HCT116 (cell line): ENCODE data around the gene ATP5MC3. TPM values are rescaled to one million over a fixed set of nuclear protein-coding genes. Genes with fewer than 3 reads are reported as not detected.
A peak's percentile ranks its signal among the peaks of the same experiment; 100 is the strongest.

Source experiments
- ATAC-seq: fragments of 200-7000 bp; cut with Tn5 transposase; 2 replicates; pipeline ENCODE4 v1.9.1; 2020; ENCODE audit warnings: mild to moderate bottlenecking, moderate library complexity
- BruUV-seq: library from RNA; stranded (reverse); fragments of 400-500 nt; replicated peaks from 2 replicates; lab custom pipeline; 2021; lab: Mats Ljungman, UMichigan
- CTCF ChIA-PET: fragments of 300-600 bp; sonication (Branson Sonifier 250); formaldehyde crosslinking; loops from one replicate; lab custom pipeline; 2021; ENCODE audit warnings: antibody characterized with exemption; lab: Charles Lee
- POLR2A ChIA-PET: fragments of 300-600, 350-600 bp; sonication (Branson Sonifier 250); formaldehyde crosslinking; loops from one replicate; lab custom pipeline; 2021; ENCODE audit warnings: antibody characterized with exemption; lab: Charles Lee
- RAD21 ChIA-PET, 2 experiments: fragments of 300-600 bp; sonication (Branson Sonifier 250); formaldehyde crosslinking; loops; one replicate each; lab custom pipeline; 2023; ENCODE audit warnings: low total read pairs in 2 of 2; ENCODE audit not compliant: uncharacterized antibody in 2 of 2, unreplicated experiment in 2 of 2, low non-redundant PET in 1 of 2; lab: Charles Lee
- DNase-seq: peaks from one replicate; pipeline ENCODE4 v3.0.0-alpha.2; 2010; ENCODE audit warnings: low read depth, low spot score
- H2AFZ ChIP-seq: fragments of 200-600 bp; shearing (Covaris generic), sonication (generic); 2 replicates; pipeline ENCODE4 v1.6.1; 2017; ENCODE audit warnings: low read depth, mixed run types, mixed read lengths, antibody characterized with exemption, low read length; ENCODE audit not compliant: poor library complexity, severe bottlenecking
- H3K27ac ChIP-seq: 2 replicates; pipeline ENCODE4 v1.5.1; 2012; ENCODE audit warnings: low read depth, low read length
- H3K27me3 ChIP-seq: fragments of 200-600 bp; sonication (generic); 2 replicates; pipeline ENCODE4 v1.6.1; 2016; ENCODE audit warnings: mixed run types, low read length, mixed read lengths; ENCODE audit not compliant: insufficient read depth
- H3K36me3 ChIP-seq, 2 experiments: fragments of 200-500 bp in 1 of 2; fragments of 200-600 bp in 1 of 2; sonication (Bioruptor generic) in 1 of 2; sonication (generic) in 1 of 2; 2 replicates each; pipeline versions ENCODE4 v1.5.1 to v1.6.1; 2014 to 2016; ENCODE audit warnings: low read length in 2 of 2, inconsistent platforms in 1 of 2, mixed read lengths in 1 of 2, mixed run types in 1 of 2; ENCODE audit not compliant: insufficient read depth in 2 of 2, control insufficient read depth in 1 of 2
- H3K4me1 ChIP-seq, 2 experiments: fragments of 200-600 bp in 1 of 2; sonication (generic) in 1 of 2; 2 replicates each; pipeline versions ENCODE4 v1.5.1 to v1.6.1; 2012 to 2017; ENCODE audit warnings: low read length in 2 of 2, inconsistent platforms in 1 of 2, mild to moderate bottlenecking in 1 of 2, mixed read lengths in 1 of 2, mixed run types in 1 of 2, moderate library complexity in 1 of 2; ENCODE audit not compliant: insufficient read depth in 2 of 2, control insufficient read depth in 1 of 2
- H3K4me2 ChIP-seq: fragments of 200-600 bp; sonication (generic); 2 replicates; pipeline ENCODE4 v1.6.1; 2017; ENCODE audit warnings: mixed run types, low read length, mixed read lengths
- H3K4me3 ChIP-seq, 2 experiments: fragments of 200-600 bp in 1 of 2; sonication (generic) in 1 of 2; replicated peaks in 1 of 2; 2 replicates each; pipeline ENCODE4 v1.5.1; 2011 to 2016; ENCODE audit warnings: low read length in 2 of 2, control low read depth in 1 of 2, low read depth in 1 of 2, mild to moderate bottlenecking in 1 of 2, mixed read lengths in 1 of 2, mixed run types in 1 of 2
- H3K79me2 ChIP-seq: fragments of 200-600 bp; sonication (generic); 2 replicates; pipeline ENCODE4 v1.6.1; 2017; ENCODE audit warnings: mild to moderate bottlenecking, mixed run types, low read length, moderate library complexity, mixed read lengths; ENCODE audit not compliant: insufficient read depth
- H3K9ac ChIP-seq: fragments of 200-600 bp; sonication (generic); 2 replicates; pipeline ENCODE4 v1.6.1; 2016; ENCODE audit warnings: low read length, mixed read lengths
- H3K9me2 ChIP-seq: fragments of 200-600 bp; sonication (generic), shearing (Covaris generic); 2 replicates; pipeline ENCODE4 v1.6.1; 2017; ENCODE audit warnings: mixed run types, mild to moderate bottlenecking, moderate library complexity; ENCODE audit not compliant: insufficient read depth
- H3K9me3 ChIP-seq, 2 experiments: fragments of 200-500 bp in 1 of 2; fragments of 200-600 bp in 1 of 2; sonication (Bioruptor generic) in 1 of 2; sonication (generic) in 1 of 2; 2 replicates each; pipeline ENCODE4 v1.6.1; 2014 to 2017; ENCODE audit warnings: low read length in 2 of 2, mixed read lengths in 2 of 2, inconsistent platforms in 1 of 2, low read depth in 1 of 2, mild to moderate bottlenecking in 1 of 2, mixed run types in 1 of 2, moderate library complexity in 1 of 2; ENCODE audit not compliant: control insufficient read depth in 1 of 2, insufficient read depth in 1 of 2
- H4K20me1 ChIP-seq: fragments of 200-600 bp; sonication (generic), shearing (Covaris generic); 2 replicates; pipeline ENCODE4 v1.6.1; 2017; ENCODE audit warnings: mixed run types, mild to moderate bottlenecking, moderate library complexity; ENCODE audit not compliant: insufficient read depth
- CBX3 ChIP-seq: IDR thresholded peaks from 2 replicates; pipeline ENCODE4 v1.6.1; 2012; ENCODE audit warnings: low read depth
- CEBPB ChIP-seq: IDR thresholded peaks from 2 replicates; pipeline ENCODE4 v1.6.1; 2012; ENCODE audit warnings: low read depth
- EGR1 ChIP-seq: IDR thresholded peaks from 2 replicates; pipeline ENCODE4 v1.6.1; 2012; ENCODE audit warnings: low read depth
- ELF1 ChIP-seq: IDR thresholded peaks from 2 replicates; pipeline ENCODE4 v1.6.1; 2012; ENCODE audit warnings: low read depth, borderline replicate concordance
- EZH2 ChIP-seq: fragments of 200-600 bp; sonication (generic); IDR thresholded peaks from 2 replicates; pipeline ENCODE4 v1.6.1; 2017; ENCODE audit warnings: antibody characterized with exemption, mixed run types
- EZH2phosphoT487 ChIP-seq: fragments of 200-600 bp; IDR thresholded peaks from 2 replicates; pipeline ENCODE4 v1.6.1; 2018; ENCODE audit warnings: antibody characterized with exemption, borderline replicate concordance
- FOSL1 ChIP-seq: IDR thresholded peaks from 2 replicates; pipeline ENCODE4 v1.6.1; 2012; ENCODE audit warnings: low read depth
- MAX ChIP-seq: IDR thresholded peaks from 2 replicates; pipeline ENCODE4 v1.6.1; 2012
- POLR2AphosphoS5 ChIP-seq: IDR thresholded peaks from 2 replicates; pipeline ENCODE4 v1.6.1; 2011; ENCODE audit warnings: mild to moderate bottlenecking, low read depth, low read length, moderate library complexity
- RAD21 ChIP-seq: IDR thresholded peaks from 2 replicates; pipeline ENCODE4 v1.6.1; 2012; ENCODE audit warnings: low read depth, mild to moderate bottlenecking
- SIN3A ChIP-seq: IDR thresholded peaks from 2 replicates; pipeline ENCODE4 v1.6.1; 2012; ENCODE audit warnings: low read depth
- SP1 ChIP-seq: IDR thresholded peaks from 2 replicates; pipeline ENCODE4 v1.6.1; 2012; ENCODE audit warnings: low read depth
- TCF7L2 ChIP-seq: IDR thresholded peaks from 2 replicates; pipeline ENCODE4 v1.7.0; 2011; ENCODE audit warnings: borderline replicate concordance, inconsistent platforms; ENCODE audit not compliant: insufficient read depth, insufficient read length; ENCODE audit errors: extremely low read depth
- YY1 ChIP-seq: IDR thresholded peaks from 2 replicates; pipeline ENCODE4 v1.6.1; 2011; ENCODE audit warnings: low read length, low read depth, moderate library complexity, mild to moderate bottlenecking; ENCODE audit not compliant: insufficient replicate concordance; ENCODE audit errors: extremely low read depth
- ZBTB33 ChIP-seq: IDR thresholded peaks from 2 replicates; pipeline ENCODE4 v1.6.1; 2011; ENCODE audit warnings: mild to moderate bottlenecking, low read length, moderate library complexity; ENCODE audit not compliant: insufficient replicate concordance; ENCODE audit errors: extremely low read depth
- ZFX ChIP-seq: fragments of 450-650 bp; IDR thresholded peaks from 2 replicates; pipeline ENCODE4 v1.6.1; 2017
- intact Hi-C: fragments of 100-400 bp; cut with micrococcal nuclease; formaldehyde crosslinking; loops from 2 replicates; pipeline ENCODE4 v1.10.0; 2022
- total RNA-seq: library from RNA; stranded (reverse); gene quantifications from one replicate; pipeline ENCODE4 v1.2.1, GENCODE V29; 2021; ENCODE audit not compliant: unreplicated experiment

The ATP5MC3 gene
- total RNA-seq, 1 experiment from 2014 or later: 361 TPM

GRCh38 chr2:175169191-175169590 is 12.3 kb downstream of the ATP5MC3 start:
- ChIA-PET RAD21 (no interaction called here), POLR2A (interaction anchor here (1.2 to 1.3 kb wide), 3 partner anchors 8 to 18 kb away, joined by 3 to 8 read pairs (median 7); no protein-coding TSS in a partner anchor), CTCF (interaction anchor here (1.3 kb wide), 1 partner anchor 82 kb away, joined by 6 read pairs; no protein-coding TSS in a partner anchor)
- peak overlapping the region; percentile 77 for H3K9ac ChIP-seq
- intact Hi-C loops: no loop called here
- BruUV-seq: no TSS peak
- peak overlapping the region; percentile 67 to 99 for H3K4me3 ChIP-seq
- no peak for DNase-seq
- peaks cover 0 to 12% of the 10 kb centered on the region in 2 experiments; a peak in 3 of 4 replicates for H3K4me1 ChIP-seq
- no peak overlapping the region for H2AFZ ChIP-seq
- no peaks in the 10 kb centered on the region for H3K9me3 ChIP-seq
- H3K27ac ChIP-seq: no peak overlapping the region; the same call in 1 of the 2 replicates
- no peak for ATAC-seq
- peak overlapping the region; percentile 69 for H3K4me2 ChIP-seq
- H3K36me3 ChIP-seq: no peaks in the 10 kb centered on the region
- no peaks in the 10 kb centered on the region for H3K27me3 ChIP-seq
- H3K9me2 ChIP-seq: no peaks in the 10 kb centered on the region
- peaks cover 38% of the 10 kb centered on the region for H3K79me2 ChIP-seq
- no peaks in the 10 kb centered on the region for H4K20me1 ChIP-seq
- TF ChIP-seq EZH2phosphoT487 (no peak), CEBPB (no peak), ELF1 (no peak), CBX3 (no peak), FOSL1 (no peak)

- H3K9me3 ChIP-seq: no peaks in the 10 kb centered on the region
- ATAC-seq (peak; percentile 49), DNase-seq (no peak)
- peak overlapping the region; percentile 77 for H3K9ac ChIP-seq
- ChIA-PET POLR2A (interaction anchor here (0.8 to 1.3 kb wide), 4 partner anchors 9 to 19 kb away, joined by 3 to 8 read pairs (median 5); no protein-coding TSS in a partner anchor), CTCF (interaction anchor here (1.3 kb wide), 1 partner anchor 83 kb away, joined by 6 read pairs; no protein-coding TSS in a partner anchor), RAD21 (no interaction called here)
- TSS peak; percentile 88 for BruUV-seq
- H3K27me3 ChIP-seq: no peaks in the 10 kb centered on the region
- peaks cover 0 to 12% of the 10 kb centered on the region in 2 experiments; a peak in 3 of 4 replicates for H3K4me1 ChIP-seq
- peak overlapping the region; percentile 67 to 99 for H3K4me3 ChIP-seq
- no peaks in the 10 kb centered on the region for H4K20me1 ChIP-seq
- no peak for TF ChIP-seq YY1
- TF ChIP-seq EZH2: no peak
- TF ChIP-seq POLR2AphosphoS5: peak; percentile 66; the same call in 1 of the 2 replicates
- no peak for TF ChIP-seq SP1
- TF ChIP-seq RAD21: no peak
- TF ChIP-seq ELF1: no peak
- no peak for TF ChIP-seq TCF7L2
- TF ChIP-seq EGR1: no peak; the same call in 1 of the 2 replicates
- TF ChIP-seq FOSL1: no peak
- TF ChIP-seq EZH2phosphoT487: no peak
- peak; percentile 6; the same call in 1 of the 2 replicates for TF ChIP-seq SIN3A
- no peak for TF ChIP-seq ZFX
- TF ChIP-seq MAX: no peak
- TF ChIP-seq ZBTB33: no peak
- TF ChIP-seq CBX3: no peak
- peak overlapping the region; percentile 51 for H3K27ac ChIP-seq
- H2AFZ ChIP-seq: no peak overlapping the region
- H3K4me2 ChIP-seq: peak overlapping the region; percentile 69
- H3K79me2 ChIP-seq: peaks cover 42% of the 10 kb centered on the region
- H3K36me3 ChIP-seq: no peaks in the 10 kb centered on the region
- no peaks in the 10 kb centered on the region for H3K9me2 ChIP-seq
- intact Hi-C loops: no loop called here
Measured at GRCh38 chr2:175168564-175168945, 13.0 kb downstream of the ATP5MC3 start.
